HCT116 (cell line): Measurements from ENCODE around the gene PLPPR3. TPM values are rescaled to one million over a fixed set of nuclear protein-coding genes. Genes with fewer than 3 reads are reported as not detected.

Experiments used
- ATAC-seq: fragments of 200-7000 bp; cut with Tn5 transposase; 2 replicates; pipeline ENCODE4 v1.9.1; 2020; ENCODE audit warnings: mild to moderate bottlenecking, moderate library complexity
- BruUV-seq: library from RNA; stranded (reverse); fragments of 400-500 nt; replicated peaks from 2 replicates; lab custom pipeline; 2021; lab: Mats Ljungman, UMichigan
- CTCF ChIA-PET: fragments of 300-600 bp; sonication (Branson Sonifier 250); formaldehyde crosslinking; loops from one replicate; lab custom pipeline; 2021; ENCODE audit warnings: antibody characterized with exemption; lab: Charles Lee
- POLR2A ChIA-PET: fragments of 300-600, 350-600 bp; sonication (Branson Sonifier 250); formaldehyde crosslinking; loops from one replicate; lab custom pipeline; 2021; ENCODE audit warnings: antibody characterized with exemption; lab: Charles Lee
- RAD21 ChIA-PET, 2 experiments: fragments of 300-600 bp; sonication (Branson Sonifier 250); formaldehyde crosslinking; loops; one replicate each; lab custom pipeline; 2023; ENCODE audit warnings: low total read pairs in 2 of 2; ENCODE audit not compliant: uncharacterized antibody in 2 of 2, unreplicated experiment in 2 of 2, low non-redundant PET in 1 of 2; lab: Charles Lee
- DNase-seq: peaks from one replicate; pipeline ENCODE4 v3.0.0-alpha.2; 2010; ENCODE audit warnings: low read depth, low spot score
- H2AFZ ChIP-seq: fragments of 200-600 bp; shearing (Covaris generic), sonication (generic); 2 replicates; pipeline ENCODE4 v1.6.1; 2017; ENCODE audit warnings: low read depth, mixed run types, mixed read lengths, antibody characterized with exemption, low read length; ENCODE audit not compliant: poor library complexity, severe bottlenecking
- H3K27ac ChIP-seq: 2 replicates; pipeline ENCODE4 v1.5.1; 2012; ENCODE audit warnings: low read depth, low read length
- H3K27me3 ChIP-seq: fragments of 200-600 bp; sonication (generic); 2 replicates; pipeline ENCODE4 v1.6.1; 2016; ENCODE audit warnings: mixed run types, low read length, mixed read lengths; ENCODE audit not compliant: insufficient read depth
- H3K36me3 ChIP-seq, 2 experiments: fragments of 200-500 bp in 1 of 2; fragments of 200-600 bp in 1 of 2; sonication (Bioruptor generic) in 1 of 2; sonication (generic) in 1 of 2; 2 replicates each; pipeline versions ENCODE4 v1.5.1 to v1.6.1; 2014 to 2016; ENCODE audit warnings: low read length in 2 of 2, inconsistent platforms in 1 of 2, mixed read lengths in 1 of 2, mixed run types in 1 of 2; ENCODE audit not compliant: insufficient read depth in 2 of 2, control insufficient read depth in 1 of 2
- H3K4me1 ChIP-seq, 2 experiments: fragments of 200-600 bp in 1 of 2; sonication (generic) in 1 of 2; 2 replicates each; pipeline versions ENCODE4 v1.5.1 to v1.6.1; 2012 to 2017; ENCODE audit warnings: low read length in 2 of 2, inconsistent platforms in 1 of 2, mild to moderate bottlenecking in 1 of 2, mixed read lengths in 1 of 2, mixed run types in 1 of 2, moderate library complexity in 1 of 2; ENCODE audit not compliant: insufficient read depth in 2 of 2, control insufficient read depth in 1 of 2
- H3K4me2 ChIP-seq: fragments of 200-600 bp; sonication (generic); 2 replicates; pipeline ENCODE4 v1.6.1; 2017; ENCODE audit warnings: mixed run types, low read length, mixed read lengths
- H3K4me3 ChIP-seq, 2 experiments: fragments of 200-600 bp in 1 of 2; sonication (generic) in 1 of 2; replicated peaks in 1 of 2; 2 replicates each; pipeline ENCODE4 v1.5.1; 2011 to 2016; ENCODE audit warnings: low read length in 2 of 2, control low read depth in 1 of 2, low read depth in 1 of 2, mild to moderate bottlenecking in 1 of 2, mixed read lengths in 1 of 2, mixed run types in 1 of 2
- H3K79me2 ChIP-seq: fragments of 200-600 bp; sonication (generic); 2 replicates; pipeline ENCODE4 v1.6.1; 2017; ENCODE audit warnings: mild to moderate bottlenecking, mixed run types, low read length, moderate library complexity, mixed read lengths; ENCODE audit not compliant: insufficient read depth
- H3K9ac ChIP-seq: fragments of 200-600 bp; sonication (generic); 2 replicates; pipeline ENCODE4 v1.6.1; 2016; ENCODE audit warnings: low read length, mixed read lengths
- H3K9me2 ChIP-seq: fragments of 200-600 bp; sonication (generic), shearing (Covaris generic); 2 replicates; pipeline ENCODE4 v1.6.1; 2017; ENCODE audit warnings: mixed run types, mild to moderate bottlenecking, moderate library complexity; ENCODE audit not compliant: insufficient read depth
- H3K9me3 ChIP-seq, 2 experiments: fragments of 200-500 bp in 1 of 2; fragments of 200-600 bp in 1 of 2; sonication (Bioruptor generic) in 1 of 2; sonication (generic) in 1 of 2; 2 replicates each; pipeline ENCODE4 v1.6.1; 2014 to 2017; ENCODE audit warnings: low read length in 2 of 2, mixed read lengths in 2 of 2, inconsistent platforms in 1 of 2, low read depth in 1 of 2, mild to moderate bottlenecking in 1 of 2, mixed run types in 1 of 2, moderate library complexity in 1 of 2; ENCODE audit not compliant: control insufficient read depth in 1 of 2, insufficient read depth in 1 of 2
- H4K20me1 ChIP-seq: fragments of 200-600 bp; sonication (generic), shearing (Covaris generic); 2 replicates; pipeline ENCODE4 v1.6.1; 2017; ENCODE audit warnings: mixed run types, mild to moderate bottlenecking, moderate library complexity; ENCODE audit not compliant: insufficient read depth
- CBX3 ChIP-seq: IDR thresholded peaks from 2 replicates; pipeline ENCODE4 v1.6.1; 2012; ENCODE audit warnings: low read depth
- CTCF ChIP-seq, 3 experiments: fragments of 200-600 bp in 1 of 3; sonication (generic) in 1 of 3; IDR thresholded peaks in 2 of 3; conservative IDR thresholded peaks in 1 of 3; 2 replicates each; pipeline ENCODE4 v1.5.1; 2012 to 2017; ENCODE audit warnings: low read depth in 2 of 3, low read length in 2 of 3, antibody characterized with exemption in 1 of 3, borderline replicate concordance in 1 of 3, control low read depth in 1 of 3, mild to moderate bottlenecking in 1 of 3, mixed read lengths in 1 of 3, mixed run types in 1 of 3, moderate library complexity in 1 of 3; ENCODE audit not compliant: insufficient read depth in 1 of 3
- ELF1 ChIP-seq: IDR thresholded peaks from 2 replicates; pipeline ENCODE4 v1.6.1; 2012; ENCODE audit warnings: low read depth, borderline replicate concordance
- EZH2phosphoT487 ChIP-seq: fragments of 200-600 bp; IDR thresholded peaks from 2 replicates; pipeline ENCODE4 v1.6.1; 2018; ENCODE audit warnings: antibody characterized with exemption, borderline replicate concordance
- MAX ChIP-seq: IDR thresholded peaks from 2 replicates; pipeline ENCODE4 v1.6.1; 2012
- SIN3A ChIP-seq: IDR thresholded peaks from 2 replicates; pipeline ENCODE4 v1.6.1; 2012; ENCODE audit warnings: low read depth
- SP1 ChIP-seq: IDR thresholded peaks from 2 replicates; pipeline ENCODE4 v1.6.1; 2012; ENCODE audit warnings: low read depth
- SRF ChIP-seq: IDR thresholded peaks from 2 replicates; pipeline ENCODE4 v1.6.1; 2012; ENCODE audit warnings: low read depth
- ZFX ChIP-seq: fragments of 450-650 bp; IDR thresholded peaks from 2 replicates; pipeline ENCODE4 v1.6.1; 2017
- intact Hi-C: fragments of 100-400 bp; cut with micrococcal nuclease; formaldehyde crosslinking; loops from 2 replicates; pipeline ENCODE4 v1.10.0; 2022
- total RNA-seq: library from RNA; stranded (reverse); gene quantifications from one replicate; pipeline ENCODE4 v1.2.1, GENCODE V29; 2021; ENCODE audit not compliant: unreplicated experiment
- TF ChIP-seq, protein P1 (sequence below): IDR thresholded peaks from 2 replicates; pipeline ENCODE4 v1.6.1; 2011; ENCODE audit warnings: mild to moderate bottlenecking, low read length, moderate library complexity; ENCODE audit not compliant: insufficient replicate concordance; ENCODE audit errors: extremely low read depth

Gene PLPPR3
- total RNA-seq, 1 experiment from 2014 or later: 0.27 TPM

DNA sequence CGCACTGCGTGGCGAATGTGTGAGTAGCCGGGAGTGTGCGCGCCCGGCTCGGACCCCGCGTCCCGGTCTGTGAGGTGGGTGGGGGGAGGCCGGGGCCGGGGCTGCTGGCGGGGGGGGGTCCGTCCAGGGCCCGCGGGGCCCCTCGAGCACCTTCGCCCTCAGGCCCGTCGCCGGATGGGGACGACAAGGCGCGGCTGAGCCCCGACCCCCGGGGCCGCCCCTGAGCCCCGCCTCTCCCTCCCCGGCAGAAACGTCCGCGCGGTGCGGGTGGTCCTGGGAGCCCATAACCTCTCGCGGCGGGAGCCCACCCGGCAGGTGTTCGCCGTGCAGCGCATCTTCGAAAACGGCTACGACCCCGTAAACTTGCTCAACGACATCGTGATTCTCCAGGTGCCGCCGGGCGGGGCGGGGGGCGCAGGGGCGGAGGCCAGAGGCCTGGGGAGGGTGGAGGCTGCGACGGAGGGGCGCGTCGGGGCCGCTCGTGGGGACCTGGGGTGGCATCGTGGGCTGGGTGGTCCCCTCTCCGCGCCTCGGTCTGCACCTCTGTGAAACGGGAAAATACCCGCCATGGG lies 31.3 kb upstream of the PLPPR3 start:
- H2AFZ ChIP-seq: no peak overlapping the region
- no peak for TF ChIP-seq SIN3A
- no peak for TF ChIP-seq ZFX
- TF ChIP-seq, protein P1, sequence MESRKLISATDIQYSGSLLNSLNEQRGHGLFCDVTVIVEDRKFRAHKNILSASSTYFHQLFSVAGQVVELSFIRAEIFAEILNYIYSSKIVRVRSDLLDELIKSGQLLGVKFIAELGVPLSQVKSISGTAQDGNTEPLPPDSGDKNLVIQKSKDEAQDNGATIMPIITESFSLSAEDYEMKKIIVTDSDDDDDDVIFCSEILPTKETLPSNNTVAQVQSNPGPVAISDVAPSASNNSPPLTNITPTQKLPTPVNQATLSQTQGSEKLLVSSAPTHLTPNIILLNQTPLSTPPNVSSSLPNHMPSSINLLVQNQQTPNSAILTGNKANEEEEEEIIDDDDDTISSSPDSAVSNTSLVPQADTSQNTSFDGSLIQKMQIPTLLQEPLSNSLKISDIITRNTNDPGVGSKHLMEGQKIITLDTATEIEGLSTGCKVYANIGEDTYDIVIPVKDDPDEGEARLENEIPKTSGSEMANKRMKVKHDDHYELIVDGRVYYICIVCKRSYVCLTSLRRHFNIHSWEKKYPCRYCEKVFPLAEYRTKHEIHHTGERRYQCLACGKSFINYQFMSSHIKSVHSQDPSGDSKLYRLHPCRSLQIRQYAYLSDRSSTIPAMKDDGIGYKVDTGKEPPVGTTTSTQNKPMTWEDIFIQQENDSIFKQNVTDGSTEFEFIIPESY: no peak
- TF ChIP-seq SP1: no peak
- ChIA-PET RAD21 (no interaction called here), CTCF (no interaction called here), POLR2A (no interaction called here)
- H3K79me2 ChIP-seq: no peaks in the 10 kb centered on the region
- no peaks in the 10 kb centered on the region for H4K20me1 ChIP-seq
- H3K9me3 ChIP-seq: no peaks in the 10 kb centered on the region
- H3K4me3 ChIP-seq: no peak overlapping the region
- ATAC-seq (no peak), DNase-seq (no peak)
- H3K27me3 ChIP-seq: no peaks in the 10 kb centered on the region
- intact Hi-C loops: no loop called here
- peaks cover 5 to 10% of the 10 kb centered on the region in 2 experiments; a peak in 3 of 4 replicates for H3K4me1 ChIP-seq
- H3K9ac ChIP-seq: no peak overlapping the region
- no peak overlapping the region for H3K4me2 ChIP-seq
- no TSS peak for BruUV-seq
- H3K36me3 ChIP-seq: no peaks in the 10 kb centered on the region
- no peak overlapping the region for H3K27ac ChIP-seq
- no peaks in the 10 kb centered on the region for H3K9me2 ChIP-seq

DNA sequence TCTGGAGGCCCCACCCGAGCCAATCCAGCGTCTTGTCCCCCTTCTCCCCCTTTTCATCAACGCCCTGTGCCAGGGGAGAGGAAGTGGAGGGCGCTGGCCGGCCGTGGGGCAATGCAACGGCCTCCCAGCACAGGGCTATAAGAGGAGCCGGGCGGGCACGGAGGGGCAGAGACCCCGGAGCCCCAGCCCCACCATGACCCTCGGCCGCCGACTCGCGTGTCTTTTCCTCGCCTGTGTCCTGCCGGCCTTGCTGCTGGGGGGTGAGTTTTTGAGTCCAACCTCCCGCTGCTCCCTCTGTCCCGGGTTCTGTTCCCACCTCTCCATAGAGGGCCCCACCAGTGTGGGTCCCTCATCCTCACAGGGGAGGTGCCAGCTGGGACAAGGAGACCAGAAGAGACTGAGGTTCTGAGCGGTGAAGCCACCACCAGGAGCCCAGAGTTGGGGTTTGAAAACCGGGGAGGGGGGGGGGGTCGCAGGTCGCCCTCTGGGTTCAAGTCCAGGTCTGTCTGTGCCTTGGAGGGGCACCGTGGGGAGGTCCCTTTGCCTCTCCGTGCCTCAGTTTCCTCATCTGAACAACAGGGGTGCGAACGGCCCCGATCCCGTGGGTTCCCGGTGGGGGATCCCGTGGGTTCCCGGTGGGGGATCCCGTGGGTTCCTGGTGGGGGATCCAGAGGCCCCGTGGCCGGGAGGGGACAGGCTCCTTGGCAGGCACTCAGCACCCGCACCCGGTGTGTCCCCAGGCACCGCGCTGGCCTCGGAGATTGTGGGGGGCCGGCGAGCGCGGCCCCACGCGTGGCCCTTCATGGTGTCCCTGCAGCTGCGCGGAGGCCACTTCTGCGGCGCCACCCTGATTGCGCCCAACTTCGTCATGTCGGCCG lies 30.6 kb upstream of the PLPPR3 start, which contains the start of gene ELANE:
Gene ELANE (plus strand): TSS at position 168 of the 878 bp plus-strand sequence. CDS start 26 bp downstream, at position 194.
- no peak within 1 kb of the TSS for H2AFZ ChIP-seq
- no peak for DNase-seq
- H3K4me1 ChIP-seq: peaks cover 5 to 10% of the 10 kb centered on the region in 2 experiments; a peak in 3 of 4 replicates
- H3K9me3 ChIP-seq: no peaks in the 10 kb centered on the region
- no peaks in the 10 kb centered on the region for H4K20me1 ChIP-seq
- no peak within 1 kb of the TSS for H3K4me2 ChIP-seq
- RAD21 ChIA-PET: no interaction called here
- H3K9me2 ChIP-seq: no peaks in the 10 kb centered on the region
- ATAC-seq: no peak
- H3K9ac ChIP-seq: no peak within 1 kb of the TSS
- TF ChIP-seq EZH2phosphoT487 (no peak), SRF (no peak), CTCF (IDR thresholded peaks at IDR 0.05 in 2 of 3, conservative IDR thresholded peaks at IDR 0.05 in 1 of 3; ENCODE audit: borderline replicate concordance in 1 of 3, insufficient read depth in 1 of 3, low read depth in 2 of 3, low read length in 2 of 3) (no peak), MAX (no peak), ELF1 (no peak), ZFX (no peak), CBX3 (no peak)
- no peaks in the 10 kb centered on the region for H3K79me2 ChIP-seq
- CTCF ChIA-PET: no interaction called here
- BruUV-seq: no TSS peak
- no peak within 1 kb of the TSS for H3K4me3 ChIP-seq
- no peak within 1 kb of the TSS for H3K27ac ChIP-seq
- H3K27me3 ChIP-seq: no peaks in the 10 kb centered on the region
- intact Hi-C loops: no loop called here
- H3K36me3 ChIP-seq: no peaks in the 10 kb centered on the region
- POLR2A ChIA-PET: no interaction called here
